ENCODE results near the gene XPOT. TPM values are rescaled to one million over a fixed set of nuclear protein-coding genes. Genes with fewer than 3 reads are reported as not detected.

Gene XPOT
- total RNA-seq, 1 donor from 2014 or later: 151 TPM

DNA sequence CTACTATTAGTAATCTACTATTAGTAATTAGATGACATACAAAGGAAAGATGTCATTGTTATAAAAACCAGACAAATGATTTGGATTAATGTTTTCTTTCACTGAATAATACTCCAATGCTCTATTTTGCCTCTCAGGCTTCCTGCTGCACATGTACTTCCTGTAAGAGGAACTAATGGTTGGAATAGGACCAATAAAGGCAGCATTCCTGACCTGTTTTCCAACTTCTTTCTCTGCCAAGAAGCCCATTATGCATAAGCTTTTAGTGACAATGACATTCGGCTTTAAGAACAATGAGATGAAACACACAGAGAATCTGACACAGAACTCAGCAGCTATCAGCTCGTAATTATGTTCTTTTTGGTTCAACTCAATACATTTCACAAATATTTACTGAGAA, 8.5 kb upstream of the XPOT start:
- no peak for FAIRE-seq
- Histone ChIP-seq H3K36me3 (ENCODE audit: control insufficient read depth, insufficient read depth, low read length) (no peaks in the 10 kb centered on the region), H3K4me3 (ENCODE audit: low read depth, low read length) (no peak overlapping the region), H3K27me3 (ENCODE audit: control insufficient read depth, insufficient read depth, low read length) (no peaks in the 10 kb centered on the region)
- no peak for DNase-seq (ENCODE audit: low read depth)
- TF ChIP-seq, protein P1, sequence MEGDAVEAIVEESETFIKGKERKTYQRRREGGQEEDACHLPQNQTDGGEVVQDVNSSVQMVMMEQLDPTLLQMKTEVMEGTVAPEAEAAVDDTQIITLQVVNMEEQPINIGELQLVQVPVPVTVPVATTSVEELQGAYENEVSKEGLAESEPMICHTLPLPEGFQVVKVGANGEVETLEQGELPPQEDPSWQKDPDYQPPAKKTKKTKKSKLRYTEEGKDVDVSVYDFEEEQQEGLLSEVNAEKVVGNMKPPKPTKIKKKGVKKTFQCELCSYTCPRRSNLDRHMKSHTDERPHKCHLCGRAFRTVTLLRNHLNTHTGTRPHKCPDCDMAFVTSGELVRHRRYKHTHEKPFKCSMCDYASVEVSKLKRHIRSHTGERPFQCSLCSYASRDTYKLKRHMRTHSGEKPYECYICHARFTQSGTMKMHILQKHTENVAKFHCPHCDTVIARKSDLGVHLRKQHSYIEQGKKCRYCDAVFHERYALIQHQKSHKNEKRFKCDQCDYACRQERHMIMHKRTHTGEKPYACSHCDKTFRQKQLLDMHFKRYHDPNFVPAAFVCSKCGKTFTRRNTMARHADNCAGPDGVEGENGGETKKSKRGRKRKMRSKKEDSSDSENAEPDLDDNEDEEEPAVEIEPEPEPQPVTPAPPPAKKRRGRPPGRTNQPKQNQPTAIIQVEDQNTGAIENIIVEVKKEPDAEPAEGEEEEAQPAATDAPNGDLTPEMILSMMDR (IDR thresholded peaks at IDR 0.05; ENCODE audit: insufficient read depth, low read length, severe bottlenecking): no peak

DNA sequence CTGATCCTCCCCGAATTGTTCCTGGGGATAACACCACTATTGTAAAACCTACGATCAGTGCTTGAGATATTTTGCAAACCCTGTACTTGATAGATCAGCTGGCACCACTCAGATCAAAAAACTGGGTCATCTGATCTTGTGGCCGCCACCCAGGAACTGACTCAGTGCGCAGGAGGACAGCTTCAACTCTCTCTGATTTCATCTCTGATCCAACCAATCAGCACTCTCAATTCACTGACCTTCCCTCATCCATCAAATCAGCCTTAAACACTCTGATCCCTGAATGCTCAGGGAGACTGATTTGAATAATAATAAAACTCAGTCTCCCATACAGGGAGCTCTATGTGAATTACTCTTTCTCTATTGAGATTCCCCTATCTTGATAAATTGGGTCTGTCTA, 4.2 kb upstream of the XPOT start:
- DNase-seq (ENCODE audit: low read depth) (peak; percentile 63), FAIRE-seq (peak; percentile 70)
- Histone ChIP-seq H3K36me3 (ENCODE audit: control insufficient read depth, insufficient read depth, low read length) (no peaks in the 10 kb centered on the region), H3K27me3 (ENCODE audit: control insufficient read depth, insufficient read depth, low read length) (no peaks in the 10 kb centered on the region), H3K4me3 (ENCODE audit: low read depth, low read length) (no peak overlapping the region)
- TF ChIP-seq, protein P1 (IDR thresholded peaks at IDR 0.05; ENCODE audit: insufficient read depth, low read length, severe bottlenecking): no peak

DNA sequence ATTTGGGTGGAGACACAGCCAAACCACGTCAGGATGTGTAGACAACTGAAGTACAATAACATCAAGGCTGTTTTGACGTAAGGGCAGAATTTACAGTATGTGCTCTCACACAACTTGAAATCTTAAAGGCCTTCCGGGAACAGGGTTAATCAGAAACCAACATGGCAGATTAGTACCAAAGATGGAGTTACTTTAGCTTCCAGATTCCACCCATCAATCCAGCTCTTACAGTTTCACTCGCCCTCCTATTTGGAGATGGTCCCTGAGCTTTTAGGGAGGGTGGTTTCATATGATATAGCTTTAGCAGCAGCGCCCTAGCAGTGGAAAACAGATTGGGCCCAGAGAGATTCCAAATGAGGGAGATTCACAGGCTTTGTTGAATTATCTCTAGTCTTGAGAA, 2.0 kb upstream of the XPOT start:
- FAIRE-seq (no peak), DNase-seq (ENCODE audit: low read depth) (no peak)
- no peak overlapping the region for H3K4me3 ChIP-seq (ENCODE audit: low read depth, low read length)

DNA sequence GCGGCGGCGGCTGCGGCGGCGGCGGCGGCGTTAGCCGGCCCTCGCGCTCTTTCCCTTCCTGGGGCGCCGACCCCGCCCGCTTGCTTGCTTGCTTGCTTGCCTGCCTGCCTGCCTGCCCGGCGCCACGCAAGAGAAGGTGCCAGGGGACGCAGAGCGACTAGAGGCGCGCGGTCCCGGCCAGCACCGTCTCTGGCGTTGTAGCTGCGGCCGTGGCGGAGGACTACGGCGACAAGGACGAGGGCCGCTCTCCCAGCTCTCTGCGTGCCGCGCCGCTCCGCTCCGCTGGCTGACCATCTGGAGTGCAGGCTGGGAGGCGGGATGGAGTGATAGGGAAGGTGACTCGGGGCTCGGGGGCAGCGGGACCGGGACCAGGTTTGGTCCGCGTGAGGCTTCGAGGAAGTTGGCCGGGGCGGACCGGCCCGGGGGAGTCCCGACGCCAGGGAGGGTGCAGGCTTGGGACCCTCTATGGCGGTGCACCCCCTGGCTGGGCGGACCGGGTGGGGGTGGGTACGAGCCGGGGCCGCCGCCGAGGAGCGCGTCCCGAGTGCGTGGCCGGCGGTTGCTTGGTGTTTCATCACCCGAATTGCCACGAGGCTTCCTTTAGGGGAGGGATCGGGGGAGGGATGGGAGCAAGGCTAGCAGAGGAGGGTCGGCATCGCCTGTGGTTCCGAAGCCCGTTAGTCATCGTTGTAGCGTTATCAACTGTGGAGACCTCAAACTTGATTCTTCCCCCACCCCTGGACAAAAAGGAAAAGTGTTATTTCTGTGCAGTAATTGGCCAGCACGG, 471 bp downstream of the XPOT start:
- H3K36me3 ChIP-seq (ENCODE audit: control insufficient read depth, insufficient read depth, low read length): peaks cover 3% of the 10 kb centered on the region
- H3K27me3 ChIP-seq (ENCODE audit: control insufficient read depth, insufficient read depth, low read length): no peaks in the 10 kb centered on the region
- TF ChIP-seq, protein P1 (IDR thresholded peaks at IDR 0.05; ENCODE audit: insufficient read depth, low read length, severe bottlenecking): no peak
- H3K4me3 ChIP-seq (ENCODE audit: low read depth, low read length): peak overlapping the region; percentile 100
- no peak for FAIRE-seq
- DNase-seq (ENCODE audit: low read depth): peak; percentile 22

More for the DNA sequence above, 2.0 kb upstream of the XPOT start:
- TF ChIP-seq, protein P1 (IDR thresholded peaks at IDR 0.05; ENCODE audit: insufficient read depth, low read length, severe bottlenecking): no peak
- peaks cover 2% of the 10 kb centered on the region for H3K36me3 ChIP-seq (ENCODE audit: control insufficient read depth, insufficient read depth, low read length)
- H3K27me3 ChIP-seq (ENCODE audit: control insufficient read depth, insufficient read depth, low read length): no peaks in the 10 kb centered on the region

DNA sequence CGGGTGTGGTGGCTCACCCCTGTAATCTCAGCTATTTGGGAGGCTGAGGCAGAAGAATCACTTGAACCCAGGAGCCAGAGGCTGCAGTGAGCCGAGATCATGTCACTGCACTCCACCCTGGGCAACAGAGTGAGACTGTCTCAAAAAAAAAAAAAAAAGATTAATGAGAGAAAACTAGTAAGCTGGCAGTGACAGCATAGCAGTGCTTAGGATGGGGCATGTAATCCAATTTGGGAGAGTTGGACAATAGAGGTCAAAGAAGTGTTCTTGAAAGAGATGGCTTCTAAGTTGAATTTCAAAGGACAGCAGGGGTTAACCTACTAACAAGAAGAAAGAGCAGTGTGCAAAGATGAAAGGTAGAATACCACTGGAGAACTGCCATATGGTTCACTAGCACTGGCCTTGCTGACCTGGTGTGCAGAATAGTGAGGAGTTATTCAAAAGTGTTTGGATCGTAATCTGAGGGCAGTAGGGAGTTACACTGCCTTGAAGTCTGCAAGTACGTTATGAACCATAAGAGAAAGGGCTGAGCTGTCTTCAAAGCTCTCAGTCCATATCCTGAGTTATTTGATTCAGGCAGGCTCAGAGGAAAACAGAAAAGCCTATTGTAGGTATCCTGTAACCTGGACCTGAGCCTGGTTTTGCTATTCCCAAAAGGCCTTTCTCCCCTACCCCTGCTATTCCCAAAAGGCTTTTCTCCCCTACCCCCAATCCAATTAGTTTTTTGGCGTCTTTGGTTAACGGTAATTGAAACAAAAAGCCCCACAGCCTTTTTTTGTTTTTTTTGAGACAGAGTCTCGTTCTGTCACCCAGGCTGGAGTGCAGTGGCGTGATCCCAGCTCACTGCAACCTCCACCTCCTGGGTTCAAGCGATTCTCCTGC, 3.4 kb downstream of the XPOT start:
- H3K36me3 ChIP-seq (ENCODE audit: control insufficient read depth, insufficient read depth, low read length): peaks cover 13% of the 10 kb centered on the region
- H3K27me3 ChIP-seq (ENCODE audit: control insufficient read depth, insufficient read depth, low read length): no peaks in the 10 kb centered on the region
- TF ChIP-seq, protein P1 (IDR thresholded peaks at IDR 0.05; ENCODE audit: insufficient read depth, low read length, severe bottlenecking): no peak
- no peak overlapping the region for H3K4me3 ChIP-seq (ENCODE audit: low read depth, low read length)
- FAIRE-seq (no peak), DNase-seq (ENCODE audit: low read depth) (no peak)

All from bronchial epithelial cell (primary cell).